Smooth muscle cell of bladder (primary cell): ENCODE results near the gene SP1. TPM values are rescaled to one million over a fixed set of nuclear protein-coding genes. Genes with fewer than 3 reads are reported as not detected.

Experiments
- total RNA-seq: library from RNA; depleted of rRNA; stranded (reverse); fragments of >200 nt; gene quantifications from 2 replicates; pipeline ENCODE4 v1.2.3, GENCODE V29; 2014

The SP1 gene
- total RNA-seq: 20.3 and 21.7 TPM in 2 replicates

GRCh38 chr12:53380104-53380793 is at the start of gene SP1:
SP1 (plus strand) TSS chr12:53380176; CDS start chr12:53380292, 116 bp downstream.

GRCh38 chr12:53336181-53336681 is 43.7 kb upstream of the SP1 start, which contains the start of gene SP7:
SP7 (minus strand) TSS chr12:53336354; CDS start chr12:53335646, 708 bp downstream.

GRCh38 chr12:53423597-53423996 is 43.6 kb downstream of the SP1 start, which contains the start of gene AMHR2:
AMHR2 (plus strand) TSS chr12:53423855; CDS start chr12:53423935, 80 bp downstream.

GRCh38 chr12:53441040-53441833 is 61.3 kb downstream of the SP1 start, which contains the start of gene PRR13:
PRR13 (plus strand) TSS chr12:53441734; CDS start chr12:53442715, 981 bp downstream.

GRCh38 chr12:53451661-53452158 is 71.7 kb downstream of the SP1 start, which contains the start of gene PCBP2:
PCBP2 (plus strand) TSS chr12:53452102; CDS start chr12:53454801, 2,699 bp downstream.

Other genes starting within 250 kb of the SP1 start
- gene ZNF740, start 199.5 kb upstream of the SP1 start, total RNA-seq: 13.2 and 16.2 TPM in 2 replicates
- gene CSAD, start 199.3 kb upstream of the SP1 start, total RNA-seq: 7.3 and 11.3 TPM in 2 replicates
- gene ITGB7, start 172.9 kb upstream of the SP1 start, total RNA-seq: 0.14 and 0.37 TPM in 2 replicates
- gene RARG, start 148.0 kb upstream of the SP1 start, total RNA-seq: 17.5 and 21.2 TPM in 2 replicates
- gene ESPL1, start 111.9 kb upstream of the SP1 start, total RNA-seq: 0.46 and 1.00 TPM in 2 replicates
- gene PFDN5, start 84.6 kb upstream of the SP1 start, total RNA-seq: 998 and 1,105 TPM in 2 replicates
- 54.5 and 64.1 TPM in 2 replicates for gene MYG1, start 80.5 kb upstream of the SP1 start, total RNA-seq
- 30.0 and 38.0 TPM in 2 replicates for gene AAAS, start 58.6 kb upstream of the SP1 start, total RNA-seq
- gene SP7, start 43.8 kb upstream of the SP1 start, total RNA-seq: not detected in 2 replicates
- not detected in 2 replicates for gene AMHR2, start 43.7 kb downstream of the SP1 start, total RNA-seq
- gene PRR13, start 61.6 kb downstream of the SP1 start, total RNA-seq: 25.2 and 27.5 TPM in 2 replicates
- 191 and 202 TPM in 2 replicates for gene PCBP2, start 71.9 kb downstream of the SP1 start, total RNA-seq
- gene MAP3K12, start 119.3 kb downstream of the SP1 start, total RNA-seq: 29.6 and 40.3 TPM in 2 replicates
- 34.7 and 39.8 TPM in 2 replicates for gene TARBP2, start 121.1 kb downstream of the SP1 start, total RNA-seq
- not detected in 2 replicates for gene NPFF, start 127.3 kb downstream of the SP1 start, total RNA-seq
- 5.5 and 7.9 TPM in 2 replicates for gene ATF7, start 246.2 kb downstream of the SP1 start, total RNA-seq